NT2/D1 (cell line): ENCODE data around the gene SAA1.

Experiments
- SUZ12 ChIP-seq: IDR thresholded peaks from 2 replicates; pipeline ENCODE4 v1.6.1; 2011; ENCODE audit not compliant: insufficient read length, insufficient read depth; ENCODE audit errors: extremely low read depth
- YY1 ChIP-seq: IDR thresholded peaks from 2 replicates; pipeline ENCODE4 v1.6.1; 2011; ENCODE audit not compliant: insufficient read length, insufficient read depth

DNA sequence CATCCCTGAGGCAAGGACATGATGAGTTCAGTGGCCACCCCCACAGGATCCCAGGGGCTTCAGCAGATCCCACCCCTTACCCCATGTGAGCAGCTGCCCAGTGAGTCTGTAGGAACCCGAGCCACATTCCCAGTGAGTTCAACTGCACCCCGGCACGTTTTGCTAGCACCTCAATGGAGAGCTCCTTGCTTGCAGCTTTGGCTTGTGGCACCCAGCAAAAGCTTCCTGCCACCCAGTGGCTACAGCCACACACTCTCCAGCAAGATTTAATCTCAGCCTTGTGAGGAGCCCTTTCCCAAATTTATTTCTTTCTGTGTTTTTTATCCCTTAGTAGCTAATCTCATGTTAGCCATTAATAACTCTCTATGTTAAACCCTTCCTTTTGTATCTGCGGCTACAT is 4.0 kb downstream of the SAA1 start:
- TF ChIP-seq YY1: no peak
- no peak for TF ChIP-seq SUZ12
